Spinal cord (tissue), 10 donors: ENCODE results near the gene ZNF569. TPM values are rescaled to one million over a fixed set of nuclear protein-coding genes. Genes with fewer than 3 reads are reported as not detected.

Experiments
- DNase-seq, 6 donors: peaks; one replicate each; pipeline versions ENCODE4 v3.0.0 to v3.0.0-alpha.2; 2013 to 2015; ENCODE audit warnings: low spot score in 6 of 6, low read depth in 4 of 6
- H3K27ac ChIP-seq: one replicate; pipeline ENCODE4 v1.5.1; 2013; ENCODE audit warnings: low read depth, low read length, control low read depth
- H3K27me3 ChIP-seq: one replicate; pipeline ENCODE4 v1.6.1; 2013; ENCODE audit warnings: low read length; ENCODE audit not compliant: control insufficient read depth, insufficient read depth
- H3K36me3 ChIP-seq: one replicate; pipeline ENCODE4 v1.6.1; 2013; ENCODE audit warnings: low read length; ENCODE audit not compliant: control insufficient read depth, insufficient read depth
- H3K4me1 ChIP-seq: one replicate; pipeline ENCODE4 v1.6.1; 2013; ENCODE audit warnings: low read length; ENCODE audit not compliant: control insufficient read depth, insufficient read depth
- H3K4me3 ChIP-seq: one replicate; pipeline ENCODE4 v1.5.1; 2013; ENCODE audit warnings: low read depth, low read length, control low read depth
- H3K9me3 ChIP-seq: one replicate; pipeline ENCODE4 v1.6.1; 2013; ENCODE audit warnings: low read length; ENCODE audit not compliant: control insufficient read depth, insufficient read depth
- WGBS: methylation state at CpG from one replicate; pipeline ENCODE4 v1.1.5; 2013; ENCODE audit warnings: missing lambda C conversion rate; ENCODE audit not compliant: insufficient coverage; 5-methylcytosine and 5-hydroxymethylcytosine counted together
- polyA plus RNA-seq, 2 donors: library from polyadenylated mRNA; unstranded; fragments of 120-200 nt; gene quantifications; one replicate each; pipeline ENCODE4 v1.2.1, GENCODE V29; 2013; ENCODE audit not compliant: insufficient read length in 2 of 2
- total RNA-seq, 2 donors: library from RNA; depleted of rRNA in 1 of 2; stranded (reverse); fragments of 120-200 nt in 1 of 2; fragments of >200 nt in 1 of 2; gene quantifications; one replicate each; pipeline versions ENCODE4 v1.2.3 to v1.2.4, GENCODE V29; 2013 to 2014
- donor health status: healthy.

The ZNF569 gene
- total and polyA plus RNA-seq, 4 donors = 12.1 to 26.1 (median 13.7) TPM

GRCh38 chr19:37361994-37362393 lies 105.2 kb downstream of the ZNF569 start:
- H3K27ac ChIP-seq = no peak overlapping the region
- no peaks in the 10 kb centered on the region for H3K9me3 ChIP-seq
- no CpG with 5 or more reads among the region's 1 CpG for WGBS
- H3K36me3 ChIP-seq = peaks cover 38% of the 10 kb centered on the region
- H3K4me3 ChIP-seq = no peak overlapping the region
- no peaks in the 10 kb centered on the region for H3K27me3 ChIP-seq
- DNase-seq = no peak
- no peaks in the 10 kb centered on the region for H3K4me1 ChIP-seq

Other genes with a start within 250 kb of the ZNF569 start
- gene ZNF383, start 249.2 kb downstream of the ZNF569 start, total RNA-seq = 10 to 100 TPM; 15.0 to 16.8 TPM
- gene ZNF383, start 249.2 kb downstream of the ZNF569 start, polyA plus RNA-seq = 10 to 100 TPM; 10.8 to 12.1 TPM
- gene ZNF527, start 96.3 kb downstream of the ZNF569 start, total RNA-seq = 10 to 100 TPM; 11.7 to 17.2 TPM
- gene ZNF527, start 96.3 kb downstream of the ZNF569 start, polyA plus RNA-seq = 10 to 100 TPM in 1 of 2 donors, 1 to 10 TPM in 1; 8.5 to 10.1 TPM
- gene ZNF570, start 1.9 kb upstream of the ZNF569 start, total RNA-seq = 10 to 100 TPM; 17.4 to 18.8 TPM
- gene ZNF570, start 1.9 kb upstream of the ZNF569 start, polyA plus RNA-seq = 10 to 100 TPM in 1 of 2 donors, 1 to 10 TPM in 1; 9.2 to 11.4 TPM
- 10 to 100 TPM; 17.8 to 23.3 TPM for gene ZNF793, start 39.5 kb upstream of the ZNF569 start, total RNA-seq
- 10 to 100 TPM; 28.5 to 44.8 TPM for gene ZNF793, start 39.5 kb upstream of the ZNF569 start, polyA plus RNA-seq
- 10 to 100 TPM; 14.2 TPM for gene ZNF571, start 127.3 kb upstream of the ZNF569 start, total RNA-seq
- 10 to 100 TPM; 11.7 to 13.1 TPM for gene ZNF571, start 127.3 kb upstream of the ZNF569 start, polyA plus RNA-seq
- gene ZNF540, start 127.4 kb upstream of the ZNF569 start, total RNA-seq = 10 to 100 TPM; 10.7 to 20.0 TPM
- gene ZNF540, start 127.4 kb upstream of the ZNF569 start, polyA plus RNA-seq = 10 to 100 TPM; 20.1 to 23.5 TPM
- 10 to 100 TPM; 39.7 to 42.3 TPM for gene ZFP30, start 188.0 kb upstream of the ZNF569 start, total RNA-seq
- gene ZFP30, start 188.0 kb upstream of the ZNF569 start, polyA plus RNA-seq = 10 to 100 TPM; 27.6 to 34.3 TPM